ENCODE data around the gene GAK. TPM values are rescaled to one million over a fixed set of nuclear protein-coding genes. Genes with fewer than 3 reads are reported as not detected.
A peak's percentile ranks its signal among the peaks of the same experiment; 100 is the strongest.
"Not testable (repeated sequence)": the region's sequence is repeated elsewhere in the genome, so short reads cannot be mapped to it uniquely, and the experiment has no call there.

Gene GAK
- total RNA-seq, 1 experiment from 2014 or later, result 92.8 TPM

DNA sequence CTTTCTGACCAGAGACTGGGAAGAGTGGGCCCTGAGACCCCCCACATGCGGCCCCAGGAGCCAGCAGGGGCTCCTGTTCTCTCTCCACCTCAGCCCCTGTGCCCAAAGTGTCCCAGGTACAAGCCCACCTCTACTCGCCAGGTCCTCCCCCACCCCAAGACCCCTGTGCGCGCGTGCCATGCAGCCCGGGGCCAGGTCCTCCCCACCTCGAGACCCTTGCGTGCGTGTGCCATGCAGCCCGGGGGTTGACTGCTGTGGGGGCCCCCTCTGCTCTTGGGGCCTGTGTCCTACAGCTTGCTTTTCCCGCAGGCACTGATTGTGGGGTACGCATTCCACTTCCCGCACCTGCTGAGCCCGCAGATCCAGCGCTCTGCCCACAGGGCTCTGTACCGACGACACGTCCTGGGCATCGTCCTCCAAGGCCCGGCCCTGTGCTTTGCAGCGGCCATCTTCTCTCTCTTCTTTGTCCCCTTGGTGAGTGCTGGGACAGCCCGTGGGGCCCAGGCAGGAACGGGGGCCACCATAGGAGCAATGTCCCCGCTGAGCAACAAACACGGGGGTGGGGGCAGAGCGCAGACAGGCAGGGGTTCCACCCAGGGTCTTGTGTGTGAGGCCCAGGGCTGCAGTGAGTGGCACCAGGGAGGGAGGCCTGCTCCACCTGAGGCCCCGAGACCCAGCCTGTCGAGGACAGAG, 20.9 kb upstream of the GAK start:
- no peak for DNase-seq (ENCODE audit: low read depth)

DNA sequence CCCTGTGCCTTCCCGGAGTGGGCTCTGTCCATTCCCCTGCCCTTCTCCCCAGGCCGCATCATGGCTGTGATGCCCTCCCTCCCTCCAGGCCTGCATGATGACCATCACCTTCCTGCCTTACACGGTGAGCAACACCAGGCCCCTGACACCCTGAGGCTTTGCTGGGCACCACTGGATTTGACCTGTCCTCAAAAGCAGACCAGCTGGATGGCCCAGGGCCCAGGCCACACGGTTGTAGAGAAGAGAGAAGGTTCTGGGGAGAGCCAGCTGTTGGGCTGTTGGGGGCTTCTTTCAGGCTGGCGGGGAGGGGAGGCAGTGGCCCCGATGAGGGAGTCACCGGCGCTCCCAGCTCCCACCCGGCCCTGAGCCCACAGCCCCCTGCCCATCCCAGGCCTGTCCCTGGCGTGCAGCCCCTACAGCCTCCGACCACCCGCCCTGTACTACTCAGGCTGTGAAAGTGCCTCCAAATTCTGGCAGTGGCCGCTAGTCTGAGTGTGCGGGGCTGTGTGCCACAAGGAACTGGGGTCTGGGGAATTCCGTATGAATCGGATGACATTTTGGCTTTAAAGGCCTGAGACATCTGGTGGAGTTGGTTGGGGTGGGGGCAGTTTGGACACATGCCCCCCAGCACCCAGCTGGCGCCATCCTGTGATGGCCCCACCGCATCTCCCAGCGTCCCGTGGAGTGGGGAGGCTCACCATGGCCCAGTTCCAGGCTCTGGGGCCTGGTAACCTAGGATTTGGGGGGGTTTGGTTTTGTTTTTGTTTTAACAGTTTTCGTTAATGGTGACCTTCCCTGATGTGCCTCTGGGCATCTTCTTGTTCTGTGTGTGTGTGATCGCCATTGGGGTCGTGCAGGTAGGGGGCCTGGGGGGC, 19.7 kb upstream of the GAK start:
- DNase-seq (ENCODE audit: low read depth), result no peak

DNA sequence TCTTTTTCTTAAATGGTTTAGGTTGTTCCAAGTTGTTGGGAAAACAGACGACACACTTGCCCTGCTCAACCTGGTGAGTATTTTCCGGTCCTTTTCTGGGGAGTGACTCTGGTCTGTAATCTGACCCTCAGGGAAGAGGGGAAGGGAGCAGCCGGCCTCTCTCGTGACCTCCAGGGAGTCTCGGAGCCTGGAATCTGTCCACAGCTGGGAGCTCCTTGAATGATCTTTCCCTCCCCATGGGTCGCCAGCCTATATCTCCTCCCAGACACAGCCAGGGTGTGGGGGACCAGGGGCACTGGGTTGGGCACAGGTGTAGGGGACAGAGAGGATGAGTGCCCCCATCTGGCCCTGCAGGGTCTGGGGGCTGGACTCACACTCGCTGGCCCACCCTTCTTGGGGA, 19.1 kb upstream of the GAK start:
- DNase-seq (ENCODE audit: low read depth), result no peak

DNA sequence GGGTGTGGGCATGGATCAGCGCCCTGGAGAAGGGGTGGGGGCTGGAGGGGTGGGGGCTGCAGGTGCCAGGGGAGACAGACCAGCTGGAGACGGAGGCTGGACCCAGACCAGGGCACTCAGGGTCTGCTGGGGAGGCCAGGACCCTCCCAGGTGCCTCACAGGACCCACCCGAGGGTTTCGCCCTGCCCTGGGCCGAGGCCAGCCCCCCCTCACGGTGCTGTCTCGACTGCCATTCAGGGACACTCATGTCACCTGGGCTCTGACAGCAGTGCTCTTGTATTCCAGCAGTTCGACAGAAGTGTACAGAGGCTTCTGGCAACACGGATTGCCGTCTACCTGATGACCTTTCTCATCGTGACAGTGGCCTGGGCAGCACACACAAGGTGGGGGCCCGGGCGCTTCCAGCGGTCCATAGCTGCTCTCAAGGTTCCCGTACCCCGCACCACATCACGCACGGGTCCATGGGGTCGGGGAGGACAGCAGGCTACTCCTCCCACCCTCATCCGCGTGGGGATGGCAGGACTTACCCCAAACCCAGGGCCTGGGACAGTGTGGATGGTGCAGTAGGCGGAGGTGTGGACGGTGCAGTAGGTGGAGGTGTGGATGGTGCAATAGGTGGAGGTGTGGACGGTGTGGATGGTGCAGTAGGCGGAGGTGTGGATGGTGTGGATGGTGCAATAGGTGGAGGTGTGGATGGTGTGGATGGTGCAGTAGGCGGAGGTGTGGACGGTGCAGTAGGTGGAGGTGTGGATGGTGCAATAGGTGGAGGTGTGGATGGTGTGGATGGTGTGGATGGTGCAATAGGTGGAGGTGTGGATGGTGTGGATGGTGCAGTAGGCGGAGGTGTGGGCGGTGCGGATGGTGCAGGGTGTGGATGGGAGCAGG, 18.3 kb upstream of the GAK start:
- no peak for DNase-seq (ENCODE audit: low read depth)

DNA sequence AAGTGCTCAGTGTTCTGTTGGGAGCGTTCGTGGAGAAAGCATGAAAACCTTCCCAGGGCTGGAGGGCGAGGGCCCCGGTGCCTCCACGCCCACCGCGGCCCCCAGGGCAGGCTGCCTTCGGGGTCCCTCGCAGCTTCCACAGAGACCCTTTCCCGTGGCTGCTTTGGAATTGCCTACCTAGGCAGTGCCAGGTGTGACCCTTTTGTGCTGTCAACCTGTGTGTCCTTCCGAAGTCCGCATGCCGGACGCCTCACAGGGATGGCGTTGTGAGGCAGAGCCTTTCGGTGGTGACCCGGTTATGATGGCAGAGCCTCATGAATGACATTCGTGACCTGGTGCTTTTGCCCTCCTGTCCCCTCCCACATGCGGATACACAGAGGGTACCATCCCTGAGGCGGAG, 17.5 kb upstream of the GAK start:
- DNase-seq (ENCODE audit: low read depth), result no peak

DNA sequence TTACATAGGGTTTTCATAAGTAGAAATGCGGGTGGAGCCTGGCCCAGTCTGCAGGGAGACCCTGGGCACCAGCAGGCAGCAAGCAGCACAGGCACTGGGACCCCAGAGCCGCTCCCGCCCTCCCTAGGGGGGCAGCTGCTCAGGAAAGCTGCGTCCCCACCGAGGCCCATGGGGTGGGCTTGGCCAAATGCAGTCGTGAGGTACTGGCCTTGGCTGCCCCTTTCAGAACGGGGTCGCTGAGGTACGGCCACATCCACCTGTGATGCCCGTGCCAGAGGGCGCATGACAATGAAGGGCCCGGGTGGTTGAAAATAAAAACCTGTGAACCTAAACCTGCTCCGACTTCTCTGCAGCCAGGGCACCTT, 16.8 kb upstream of the GAK start:
- no peak for DNase-seq (ENCODE audit: low read depth)

DNA sequence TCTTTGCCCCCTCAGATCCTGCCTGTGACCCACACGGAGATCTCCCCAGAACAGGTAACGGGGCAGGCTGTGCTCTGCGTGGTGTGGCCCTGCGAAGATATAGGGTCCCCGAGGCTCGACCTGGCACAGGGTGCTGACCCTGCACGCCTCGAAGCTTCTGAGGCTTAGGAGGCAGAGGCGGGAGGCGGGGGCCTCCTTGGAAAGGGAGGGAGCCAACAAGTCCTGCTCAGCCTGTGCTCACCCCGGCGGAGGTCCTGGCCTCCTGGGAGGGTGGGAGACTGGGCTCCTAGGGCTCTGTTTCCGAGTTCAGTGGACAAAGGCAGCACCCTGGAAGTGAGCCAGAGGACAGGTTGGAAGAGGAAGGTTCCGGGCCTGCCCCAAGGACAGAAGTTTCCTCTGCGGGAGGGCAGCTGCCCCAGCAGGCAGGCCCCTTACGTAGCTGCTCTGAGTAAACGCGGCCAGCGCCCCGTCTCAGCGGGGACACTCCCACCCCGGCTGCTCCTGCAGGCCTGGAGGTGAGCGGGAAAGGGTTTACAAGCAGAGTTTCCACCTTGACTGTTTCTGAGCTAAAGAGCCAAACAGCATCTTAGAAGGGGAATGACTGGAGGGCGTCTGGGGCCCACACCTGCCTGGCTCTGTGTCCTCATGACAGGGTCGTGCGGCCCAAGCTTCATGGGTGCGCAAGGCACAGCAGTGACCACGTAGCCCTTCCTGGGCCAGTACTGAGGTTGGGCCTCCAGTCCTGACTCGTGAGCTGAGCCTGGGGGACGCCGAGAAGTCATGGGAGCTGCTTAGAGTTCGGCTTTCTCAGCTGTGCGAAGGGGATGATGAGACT, 16.2 kb upstream of the GAK start:
- DNase-seq (ENCODE audit: low read depth), result no peak

DNA sequence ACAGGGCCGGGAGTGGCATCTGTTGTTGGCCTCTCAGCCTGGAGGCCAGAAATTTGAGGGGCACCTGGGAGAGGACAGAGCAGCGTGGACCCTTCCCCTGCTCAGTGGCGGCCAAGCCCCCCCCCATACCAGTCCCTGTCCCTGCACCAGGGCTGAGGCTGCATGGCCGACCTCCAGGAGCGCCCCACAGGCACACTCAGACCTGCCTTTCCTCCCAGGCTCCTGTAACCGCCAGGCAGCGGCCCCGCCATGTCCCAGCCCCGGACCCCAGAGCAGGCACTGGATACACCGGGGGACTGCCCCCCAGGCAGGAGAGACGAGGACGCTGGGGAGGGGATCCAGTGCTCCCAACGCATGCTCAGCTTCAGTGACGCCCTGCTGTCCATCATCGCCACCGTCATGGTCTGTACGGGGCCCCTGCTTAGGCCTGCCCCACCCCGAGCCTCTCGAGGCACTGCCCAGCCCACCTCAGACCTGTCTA, 15.4 kb upstream of the GAK start:
- DNase-seq (ENCODE audit: low read depth), result no peak

DNA sequence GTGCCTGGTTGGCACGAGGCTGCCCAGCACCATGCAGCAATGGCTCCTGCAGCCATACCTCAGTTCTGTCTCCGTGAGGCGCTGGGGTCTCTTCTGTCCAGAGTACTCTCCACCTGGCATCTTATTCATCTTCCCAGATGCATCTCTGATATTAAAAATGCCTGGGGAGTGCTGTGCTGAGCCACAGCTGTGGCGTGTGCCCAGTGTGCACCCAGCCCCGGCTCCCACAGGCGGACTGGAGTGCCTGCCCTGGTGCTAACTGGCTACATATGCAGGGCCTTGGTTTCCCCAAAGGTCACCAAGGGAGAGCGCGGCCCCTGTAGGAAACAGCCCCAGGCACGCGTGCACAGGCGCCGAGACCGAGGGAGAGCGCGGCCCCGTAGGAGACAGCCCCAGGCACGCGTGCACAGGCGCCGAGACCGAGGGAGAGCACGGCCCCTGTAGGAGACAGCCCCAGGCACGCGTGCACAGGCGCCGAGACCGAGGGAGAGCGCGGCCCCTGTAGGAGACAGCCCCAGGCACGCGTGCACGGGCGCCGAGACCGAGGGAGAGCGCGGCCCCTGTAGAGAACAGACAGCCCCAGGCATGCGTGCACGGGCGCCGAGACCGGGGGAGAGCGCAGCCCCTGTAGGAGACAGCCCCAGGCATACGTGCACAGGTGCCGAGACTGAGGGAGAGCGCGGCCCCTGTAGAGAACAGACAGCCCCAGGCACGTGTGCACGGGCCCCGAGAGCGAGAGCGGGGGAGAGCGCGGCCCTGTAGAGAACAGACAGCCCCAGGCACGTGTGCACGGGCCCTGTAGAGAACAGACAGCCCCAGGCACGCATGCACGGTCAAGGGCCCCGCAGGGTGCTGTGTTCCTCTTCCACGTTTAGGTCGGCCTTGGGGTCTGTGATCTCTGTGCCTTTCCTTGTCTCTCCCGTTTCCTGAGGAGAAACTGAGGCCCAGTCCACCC, 14.7 kb upstream of the GAK start:
- DNase-seq (ENCODE audit: low read depth), result no peak

DNA sequence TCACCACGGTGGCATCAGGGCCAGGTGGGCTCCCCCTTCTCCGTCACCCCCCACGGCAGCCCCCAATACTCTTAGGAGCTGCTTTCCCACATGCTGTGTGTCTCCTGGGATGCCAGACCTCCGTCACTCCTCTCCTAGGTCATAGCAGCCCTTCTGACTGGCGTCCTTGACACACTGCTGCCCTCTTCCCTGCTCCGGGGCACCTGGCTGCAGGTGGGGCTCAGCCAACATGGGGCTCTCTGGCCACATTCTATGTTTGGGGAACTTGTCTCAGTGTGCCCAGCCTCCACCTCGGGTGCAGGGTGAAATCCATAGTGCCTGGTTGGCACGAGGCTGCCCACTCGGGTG, 14.0 kb upstream of the GAK start:
- DNase-seq (ENCODE audit: low read depth), result no peak

DNA sequence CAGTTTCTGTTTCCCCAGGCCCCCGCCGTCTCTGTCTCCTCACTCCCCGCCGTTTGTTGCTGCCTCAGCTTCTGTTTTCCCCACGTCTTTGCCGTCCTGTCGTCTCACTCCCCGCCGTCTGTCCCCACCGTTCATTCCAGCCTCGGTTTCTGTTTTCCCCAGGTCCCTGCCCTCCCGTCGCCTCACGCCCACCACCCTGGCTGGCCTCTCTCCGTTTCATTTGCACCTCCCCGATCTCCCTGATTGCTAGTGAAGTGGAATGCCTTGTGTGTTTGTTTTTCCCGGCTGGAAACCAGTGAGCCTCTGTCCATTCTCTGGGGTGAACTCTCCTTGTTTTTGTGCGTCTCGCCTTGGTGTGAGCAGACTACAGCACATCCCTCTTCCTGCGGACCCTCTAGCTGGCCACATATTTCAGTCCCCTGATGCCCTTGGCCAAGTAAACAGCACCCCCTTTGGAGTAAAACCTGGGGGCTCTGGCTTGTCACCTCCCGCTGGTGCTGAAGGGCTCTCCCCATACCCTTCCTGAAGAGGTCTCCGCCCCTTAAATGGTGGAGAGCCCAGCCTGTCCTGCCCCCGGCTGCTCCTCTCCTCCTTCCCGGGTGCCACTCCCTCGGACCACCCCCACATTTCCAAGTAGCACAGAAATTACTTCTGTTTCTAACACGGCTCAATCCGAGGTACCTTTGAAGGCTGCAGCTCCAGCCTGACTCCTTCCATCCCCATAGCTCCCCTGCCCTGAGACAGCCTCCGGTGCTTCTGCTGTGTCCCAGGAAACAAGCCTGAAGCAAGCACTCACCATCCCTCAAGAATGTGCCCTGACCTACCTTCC, 13.4 kb upstream of the GAK start:
- DNase-seq (ENCODE audit: low read depth), result no peak

DNA sequence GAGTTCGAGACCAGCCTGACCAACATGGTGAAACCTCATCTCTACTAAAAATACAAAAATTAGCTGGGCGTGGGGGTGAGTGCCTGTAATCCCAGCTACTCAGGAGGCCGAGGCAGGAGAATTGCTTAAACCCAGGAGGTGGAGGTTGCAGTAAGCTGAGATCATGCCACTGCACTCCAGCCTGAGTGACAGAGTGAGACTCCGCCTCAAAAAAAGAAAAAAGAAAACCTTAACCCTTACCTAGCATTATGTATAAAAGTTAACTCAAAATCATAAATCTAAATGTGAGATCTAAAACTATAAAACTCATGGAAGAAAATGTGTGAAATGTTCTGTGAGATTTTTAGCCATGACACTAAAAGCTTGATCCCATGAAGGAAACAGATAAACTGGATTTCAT, 7.4 kb upstream of the GAK start:
- DNase-seq (ENCODE audit: low read depth), result not testable (repeated sequence)

DNA sequence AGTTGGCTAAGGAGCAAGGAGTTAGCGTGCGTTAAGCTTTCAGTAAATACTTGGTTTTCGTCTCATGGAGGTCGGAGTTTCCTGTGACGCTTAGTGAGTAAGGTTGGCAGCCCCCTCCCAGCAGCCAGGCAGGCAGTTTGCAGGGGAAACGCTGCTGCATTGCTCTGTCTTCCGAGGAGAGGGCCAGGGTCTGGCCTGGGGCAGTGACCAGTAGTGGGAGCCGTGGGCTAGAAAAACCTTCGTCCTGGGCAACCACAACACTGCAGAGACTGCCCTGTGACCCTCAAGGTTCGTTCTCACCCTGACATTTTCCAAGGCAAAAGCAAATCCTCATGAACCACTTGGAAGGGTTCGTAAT, 576 bp upstream of the GAK start:
- DNase-seq (ENCODE audit: low read depth), result no peak

DNA sequence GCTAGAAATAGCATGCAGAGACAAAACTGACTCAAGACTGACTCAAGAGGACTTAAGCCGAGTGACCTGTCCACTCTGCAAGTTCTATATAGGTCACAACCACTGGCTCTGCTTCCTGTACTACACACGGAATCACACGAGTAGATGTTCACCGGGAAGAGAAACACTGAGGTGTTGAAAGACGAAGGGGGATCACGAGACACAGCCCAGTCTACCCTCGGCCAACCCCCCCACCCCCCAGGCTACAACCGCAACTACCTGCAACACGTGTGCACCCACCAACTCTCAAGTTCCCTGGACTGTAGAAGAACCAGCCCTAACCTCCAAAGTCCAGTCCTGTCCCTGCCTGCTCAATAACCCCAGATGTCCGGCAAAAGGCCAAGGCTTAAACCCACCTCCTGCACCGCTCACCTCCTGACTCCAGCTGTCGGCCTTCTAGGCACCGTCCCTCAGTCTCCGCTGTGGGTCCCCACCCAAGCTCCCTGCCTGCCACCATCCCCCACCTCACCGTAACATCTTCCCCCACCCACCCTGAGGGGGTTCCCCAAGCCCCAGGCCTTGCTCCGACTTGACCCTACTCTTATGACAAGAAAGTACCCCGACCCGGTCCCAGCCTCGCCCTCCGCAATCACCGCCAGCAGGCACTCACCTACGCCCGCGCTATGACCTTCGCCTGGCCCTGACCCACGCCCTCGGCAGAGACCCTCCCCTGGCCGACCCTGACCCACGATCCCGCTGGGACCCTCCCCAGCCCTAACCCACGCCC, 739 bp downstream of the GAK start:
- peak; percentile 76 for DNase-seq (ENCODE audit: low read depth)

DNA sequence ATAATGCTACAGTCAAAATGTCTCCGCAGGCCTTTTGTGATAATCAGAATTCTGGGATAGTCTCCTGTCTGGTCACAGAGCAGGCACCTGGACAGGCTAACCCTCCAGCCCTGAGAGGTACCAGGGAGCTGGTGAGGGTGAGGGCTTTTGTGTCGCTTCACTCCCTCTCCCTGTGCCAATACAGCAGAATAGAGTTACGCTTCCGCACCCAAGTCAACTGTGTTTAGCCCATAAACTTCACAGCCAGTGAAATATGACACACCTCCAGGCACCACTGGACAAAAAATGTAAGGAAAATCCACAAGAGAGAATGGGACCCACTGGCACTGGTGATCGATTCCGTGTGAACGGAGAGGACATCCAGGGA, 1.3 kb downstream of the GAK start:
- DNase-seq (ENCODE audit: low read depth), result no peak

DNA sequence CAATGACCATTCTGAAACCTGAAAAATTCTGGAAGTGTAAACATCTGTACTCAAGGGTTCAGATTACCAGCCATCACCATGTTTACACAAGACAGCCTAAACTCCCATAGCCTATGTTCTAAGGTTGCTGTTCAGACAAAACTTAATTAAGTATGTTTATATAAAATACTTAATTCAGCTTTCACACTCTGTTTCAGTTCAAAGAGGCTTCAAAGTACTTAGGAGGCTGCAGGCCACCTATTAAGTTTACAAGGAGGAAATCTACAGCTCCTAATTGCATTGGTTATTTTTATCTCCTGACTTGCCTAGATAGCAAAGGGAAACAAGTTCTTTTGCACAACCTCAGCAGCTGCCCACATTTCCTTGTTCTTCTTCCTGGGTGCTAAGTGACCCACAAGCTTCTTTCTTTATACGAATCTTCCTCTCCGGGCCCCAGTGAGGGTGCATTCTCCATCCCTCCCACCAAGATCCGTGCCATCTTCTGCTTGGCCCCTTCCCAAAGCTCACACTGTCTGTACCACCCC, 2.0 kb downstream of the GAK start:
- DNase-seq (ENCODE audit: low read depth), result no peak

DNA sequence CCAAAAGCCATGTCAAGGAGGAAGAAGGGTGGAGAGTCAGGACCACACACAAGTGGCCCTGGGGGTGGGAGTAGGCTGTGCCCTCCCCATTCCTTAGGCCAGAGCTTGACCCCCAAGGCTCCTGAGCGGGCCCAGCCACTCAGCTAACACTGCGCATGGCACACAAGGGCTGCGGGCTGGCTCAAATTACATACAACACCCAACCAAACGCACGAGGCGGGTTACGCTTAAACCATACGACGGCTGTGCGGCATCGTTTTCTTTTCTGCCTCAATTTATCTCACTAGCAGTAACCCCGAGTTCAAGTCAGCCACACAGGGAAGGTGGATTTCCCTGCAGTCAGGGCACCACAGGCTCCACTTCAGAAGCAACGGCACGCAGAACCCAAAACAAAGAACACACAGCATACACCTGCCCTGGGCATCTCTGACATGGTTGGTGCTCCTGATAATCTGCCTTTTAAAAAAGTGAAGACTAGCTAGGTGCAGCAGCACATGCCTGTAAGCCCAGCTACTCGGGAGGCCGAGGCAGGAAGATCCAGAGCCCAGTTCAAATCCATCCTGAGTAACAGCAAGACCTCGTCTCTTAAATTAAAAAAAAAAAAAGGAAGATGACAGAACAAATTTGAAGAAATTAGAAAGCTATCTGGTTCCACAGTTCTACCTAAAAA, 2.9 kb downstream of the GAK start:
- DNase-seq (ENCODE audit: low read depth), result no peak

DNA sequence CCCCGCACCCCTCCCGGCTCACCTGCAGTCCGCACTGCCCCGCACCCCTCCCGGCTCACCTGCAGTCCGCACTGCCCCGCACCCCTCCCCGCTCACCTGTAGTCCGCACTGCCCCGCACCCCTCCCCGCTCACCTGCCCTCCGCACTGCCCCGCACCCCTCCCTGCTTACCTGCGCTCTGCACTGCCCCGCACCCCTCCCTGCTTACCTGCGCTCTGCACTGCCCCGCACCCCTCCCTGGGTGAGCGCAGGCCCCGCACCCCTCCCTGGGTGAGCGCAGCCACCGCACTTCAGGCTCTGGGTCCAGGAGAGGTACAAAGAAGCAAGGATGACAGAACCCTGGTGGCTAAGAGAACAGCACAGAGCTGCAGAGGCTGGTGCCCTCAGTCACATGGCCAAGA, 4.5 kb downstream of the GAK start:
- not testable (repeated sequence) for DNase-seq (ENCODE audit: low read depth)
